ENCODE measurements around the gene ERFE. TPM values are rescaled to one million over a fixed set of nuclear protein-coding genes. Genes with fewer than 3 reads are reported as not detected.
A peak's percentile ranks its signal among the peaks of the same experiment; 100 is the strongest.
"Not testable (repeated sequence)": the region's sequence is repeated elsewhere in the genome, so short reads cannot be mapped to it uniquely, and the experiment has no call there.

The ERFE gene
- 0.44 TPM for total RNA-seq
- long read RNA-seq = 0 reads

GRCh38 chr2:238158509-238159070 is at the start of gene ERFE:
ERFE (plus strand) TSS chr2:238158970; CDS start chr2:238159008, 38 bp downstream.
- H3K4me3 ChIP-seq = peak within 1 kb of the TSS; percentile 52
- H3K9me3 ChIP-seq (replicated peaks) = no peaks in the 10 kb centered on the region
- H3K36me3 ChIP-seq = no peaks in the 10 kb centered on the region
- peaks cover 56% of the 10 kb centered on the region for H3K27me3 ChIP-seq (ENCODE audit: low read depth)
- intact Hi-C loops (cut with micrococcal nuclease) = no loop called here
- TF ChIP-seq CTCF (IDR thresholded peaks at IDR 0.05; ENCODE audit: borderline replicate concordance) = peak; percentile 60
- peak; percentile 20 for DNase-seq
- H3K27ac ChIP-seq (replicated peaks) = no peak within 1 kb of the TSS
- H3K4me1 ChIP-seq = peaks cover 28% of the 10 kb centered on the region

GRCh38 chr2:238113611-238114010 is 45.2 kb upstream of the ERFE start:
- no peak for TF ChIP-seq CTCF (IDR thresholded peaks at IDR 0.05; ENCODE audit: borderline replicate concordance)
- Histone ChIP-seq H3K4me1 (peaks cover 5% of the 10 kb centered on the region), H3K27me3 (ENCODE audit: low read depth) (peaks cover 38% of the 10 kb centered on the region), H3K4me3 (no peak overlapping the region), H3K9me3 (replicated peaks) (peaks cover 10% of the 10 kb centered on the region), H3K27ac (replicated peaks) (no peak overlapping the region), H3K36me3 (no peaks in the 10 kb centered on the region)
- DNase-seq = peak; percentile 0
- intact Hi-C loops (cut with micrococcal nuclease) = no loop called here

- intact Hi-C loops (cut with micrococcal nuclease) = no loop called here
- Histone ChIP-seq H3K4me1 (no peaks in the 10 kb centered on the region), H3K36me3 (no peaks in the 10 kb centered on the region), H3K4me3 (no peak overlapping the region), H3K27ac (replicated peaks) (no peak overlapping the region), H3K27me3 (ENCODE audit: low read depth) (peaks cover 38% of the 10 kb centered on the region), H3K9me3 (replicated peaks) (peaks cover 10% of the 10 kb centered on the region)
- no peak for TF ChIP-seq CTCF (IDR thresholded peaks at IDR 0.05; ENCODE audit: borderline replicate concordance)
- DNase-seq = peak; percentile 4
Observed at GRCh38 chr2:238114331-238114841, 44.4 kb upstream of the ERFE start.

GRCh38 chr2:238114851-238115660 is 43.7 kb upstream of the ERFE start:
- intact Hi-C loops (cut with micrococcal nuclease) = no loop called here
- Histone ChIP-seq H3K27me3 (ENCODE audit: low read depth) (peaks cover 44% of the 10 kb centered on the region), H3K4me3 (no peak overlapping the region), H3K36me3 (no peaks in the 10 kb centered on the region), H3K9me3 (replicated peaks) (peaks cover 10% of the 10 kb centered on the region), H3K4me1 (peaks cover 3% of the 10 kb centered on the region), H3K27ac (replicated peaks) (no peak overlapping the region)
- peak; percentile 8 for DNase-seq
- TF ChIP-seq CTCF (IDR thresholded peaks at IDR 0.05; ENCODE audit: borderline replicate concordance) = no peak

- not testable (repeated sequence) for DNase-seq; H3K27ac ChIP-seq (replicated peaks)
Observed at GRCh38 chr2:238115709-238116108, 43.1 kb upstream of the ERFE start.

More at GRCh38 chr2:238115709-238116108, 43.1 kb upstream of the ERFE start:
- Histone ChIP-seq H3K27me3 (ENCODE audit: low read depth) (peaks cover 50% of the 10 kb centered on the region), H3K9me3 (replicated peaks) (peaks cover 10% of the 10 kb centered on the region)
- H3K36me3 ChIP-seq; H3K4me3 ChIP-seq; H3K4me1 ChIP-seq; intact Hi-C loops (cut with micrococcal nuclease): not testable (repeated sequence)

Data from left ventricle myocardium inferior (tissue), 1 donor.